ENCODE measurements around the gene CLTB. TPM values are rescaled to one million over a fixed set of nuclear protein-coding genes. Genes with fewer than 3 reads are reported as not detected.

Gene CLTB
- total RNA-seq, 2 experiments from 2014 or later: 69.5 to 73.2 TPM

GRCh38 chr5:176381423-176381822 is 34.9 kb downstream of the CLTB start:
- DNase-seq (no peak), ATAC-seq (ENCODE audit: poor library complexity) (no peak)
- Histone ChIP-seq H3K9me3 (ENCODE audit: control insufficient read depth in 1 of 2, insufficient read depth in 1 of 2, low read length in 2 of 2) (no peaks in the 10 kb centered on the region), H3K4me1 (ENCODE audit: insufficient read depth, low read length) (no peaks in the 10 kb centered on the region), H3K27ac (ENCODE audit: low read depth in 1 of 2, low read length in 2 of 2) (no peak overlapping the region), H3K27me3 (ENCODE audit: control insufficient read depth in 1 of 2, insufficient read depth in 2 of 2, low read length in 2 of 2) (no peaks in the 10 kb centered on the region), H3K4me3 (ENCODE audit: low read length) (no peak overlapping the region), H3K36me3 (ENCODE audit: insufficient read depth, low read length) (peaks cover 56% of the 10 kb centered on the region)
- Mint-ChIP-seq H3K27me3 (no peaks in the 10 kb centered on the region), H3K4me1 (ENCODE audit: low read depth) (peaks cover 10% of the 10 kb centered on the region), H3K36me3 (ENCODE audit: low read depth) (peaks cover 62% of the 10 kb centered on the region), H3K27ac (no peak overlapping the region), H3K4me3 (no peak overlapping the region), H3K9me3 (no peaks in the 10 kb centered on the region)
- intact Hi-C loops (cut with DNase I, micrococcal nuclease): loop anchor here (10.0 kb wide), 2 partner anchors 153 to 973 kb away; partner anchors contain the start of genes LMAN2 (in 1 of the 2), RGS14 (in 1 of the 2) and RNF44 (in 1 of the 2)
- no peak for TF ChIP-seq CTCF (IDR thresholded peaks at IDR 0.05)
- ChIA-PET POLR2A (no interaction called here), CTCF (no interaction called here)

DNA sequence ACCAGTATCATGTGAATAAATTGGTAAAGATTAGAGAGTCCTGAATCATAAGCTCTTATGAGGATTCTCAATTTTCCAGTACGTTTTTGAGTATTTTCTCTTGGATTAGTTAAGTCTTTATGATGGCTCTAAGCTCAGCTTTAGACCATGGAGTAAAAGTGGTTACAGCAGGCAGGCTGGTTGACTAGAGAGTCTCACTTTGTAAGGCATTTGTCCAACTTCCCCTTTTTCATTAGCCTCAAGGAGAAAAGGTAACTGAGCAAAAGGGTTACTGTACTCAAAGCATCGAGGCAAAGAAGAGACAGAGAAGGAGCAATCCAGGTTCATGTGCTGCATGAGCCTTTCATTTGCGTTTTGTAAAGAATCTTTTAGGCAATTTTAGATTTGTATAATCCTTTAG is 36.5 kb downstream of the CLTB start:
- Mint-ChIP-seq H3K9me3 (no peaks in the 10 kb centered on the region), H3K36me3 (ENCODE audit: low read depth) (peaks cover 49% of the 10 kb centered on the region), H3K27me3 (no peaks in the 10 kb centered on the region), H3K4me3 (no peak overlapping the region), H3K27ac (no peak overlapping the region), H3K4me1 (ENCODE audit: low read depth) (no peaks in the 10 kb centered on the region)
- no peak for TF ChIP-seq CTCF (IDR thresholded peaks at IDR 0.05)
- intact Hi-C loops (cut with DNase I, micrococcal nuclease): loop anchor here (10.0 kb wide), 2 partner anchors 155 to 975 kb away; partner anchors contain the start of genes LMAN2 (in 1 of the 2), RGS14 (in 1 of the 2) and RNF44 (in 1 of the 2)
- Histone ChIP-seq H3K27ac (ENCODE audit: low read depth in 1 of 2, low read length in 2 of 2) (no peak overlapping the region), H3K9me3 (ENCODE audit: control insufficient read depth in 1 of 2, insufficient read depth in 1 of 2, low read length in 2 of 2) (no peaks in the 10 kb centered on the region), H3K4me1 (ENCODE audit: insufficient read depth, low read length) (no peaks in the 10 kb centered on the region), H3K36me3 (ENCODE audit: insufficient read depth, low read length) (peaks cover 42% of the 10 kb centered on the region), H3K27me3 (ENCODE audit: control insufficient read depth in 1 of 2, insufficient read depth in 2 of 2, low read length in 2 of 2) (no peaks in the 10 kb centered on the region), H3K4me3 (ENCODE audit: low read length) (no peak overlapping the region)
- POLR2A ChIA-PET: interaction anchor here (0.7 kb wide), 1 partner anchor 68 kb away, joined by 3 read pairs; the partner anchor contains the start of gene FAF2
- CTCF ChIA-PET: no interaction called here
- ATAC-seq (ENCODE audit: poor library complexity) (no peak), DNase-seq (no peak)

DNA sequence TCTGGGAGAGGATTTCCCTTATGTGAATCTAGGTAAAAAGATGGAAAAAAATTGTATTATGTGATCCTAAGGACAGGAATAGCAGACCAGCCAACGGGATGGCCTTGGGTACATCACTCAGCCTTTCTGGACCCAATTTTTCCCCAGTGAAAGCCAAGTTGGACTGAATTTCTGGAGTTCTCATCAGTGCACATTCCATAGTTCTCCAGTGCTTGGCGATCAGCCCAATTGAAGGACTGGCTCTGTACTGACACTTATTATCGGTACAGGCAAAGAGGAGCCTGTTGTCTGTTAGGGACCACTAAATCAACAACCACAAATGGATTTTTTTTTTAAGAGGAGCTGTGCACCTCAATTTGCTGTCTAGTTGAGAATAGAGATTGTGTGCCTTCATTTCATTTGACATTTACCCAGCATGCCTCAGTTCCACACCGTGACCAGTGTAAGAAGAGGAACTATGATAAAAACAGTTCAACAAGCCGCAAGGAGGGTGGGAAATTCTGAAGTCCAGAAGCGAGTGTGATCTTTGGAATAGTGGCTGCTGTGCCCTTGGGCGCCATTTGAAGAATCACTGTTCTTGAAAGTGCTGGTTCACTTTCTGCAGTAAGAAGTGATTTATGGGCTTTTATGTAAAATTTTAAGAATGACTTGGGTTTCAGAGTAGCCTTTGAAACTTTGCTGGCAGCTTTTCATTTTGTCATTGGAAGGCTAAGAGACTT is 43.1 kb downstream of the CLTB start:
- ChIA-PET POLR2A (interaction anchor here (1.5 kb wide), 1 partner anchor 11 kb away, joined by 6 read pairs; the partner anchor contains the start of gene KIAA1191), CTCF (no interaction called here)
- Mint-ChIP-seq H3K36me3 (ENCODE audit: low read depth) (peaks cover 29% of the 10 kb centered on the region), H3K4me3 (no peak overlapping the region), H3K27me3 (no peaks in the 10 kb centered on the region), H3K9me3 (no peaks in the 10 kb centered on the region), H3K27ac (no peak overlapping the region), H3K4me1 (ENCODE audit: low read depth) (no peaks in the 10 kb centered on the region)
- Histone ChIP-seq H3K27me3 (ENCODE audit: control insufficient read depth in 1 of 2, insufficient read depth in 2 of 2, low read length in 2 of 2) (no peaks in the 10 kb centered on the region), H3K27ac (ENCODE audit: low read depth in 1 of 2, low read length in 2 of 2) (no peak overlapping the region), H3K4me3 (ENCODE audit: low read length) (no peak overlapping the region), H3K36me3 (ENCODE audit: insufficient read depth, low read length) (peaks cover 10% of the 10 kb centered on the region), H3K4me1 (ENCODE audit: insufficient read depth, low read length) (no peaks in the 10 kb centered on the region), H3K9me3 (ENCODE audit: control insufficient read depth in 1 of 2, insufficient read depth in 1 of 2, low read length in 2 of 2) (no peaks in the 10 kb centered on the region)
- intact Hi-C loops (cut with DNase I, micrococcal nuclease): no loop called here
- no peak for ATAC-seq (ENCODE audit: poor library complexity)
- no peak for DNase-seq
- TF ChIP-seq CTCF (IDR thresholded peaks at IDR 0.05): no peak
